Measurements from ENCODE around the gene TSPO. TPM values are rescaled to one million over a fixed set of nuclear protein-coding genes. Genes with fewer than 3 reads are reported as not detected.

The TSPO gene
- polyA plus RNA-seq, 1 experiment, result 313 TPM

- no peak for DNase-seq (ENCODE audit: low read depth)
- H3K27me3 ChIP-seq (ENCODE audit: control insufficient read depth, insufficient read depth, low read length), result no peaks in the 10 kb centered on the region
These were observed 22.8 kb downstream of the TSPO start for GRCh38 chr22:43173976-43174720.

GRCh38 chr22:43174941-43175531, 23.7 kb downstream of the TSPO start:
- Histone ChIP-seq H3K27me3 (ENCODE audit: control insufficient read depth, insufficient read depth, low read length) (no peaks in the 10 kb centered on the region), H3K36me3 (ENCODE audit: control insufficient read depth, insufficient read depth, low read length) (peaks cover 29% of the 10 kb centered on the region), H3K4me3 (ENCODE audit: low read depth, low read length) (no peak overlapping the region)
- ChIA-PET POLR2A (no interaction called here), CTCF (no interaction called here)
- TF ChIP-seq, protein P1, sequence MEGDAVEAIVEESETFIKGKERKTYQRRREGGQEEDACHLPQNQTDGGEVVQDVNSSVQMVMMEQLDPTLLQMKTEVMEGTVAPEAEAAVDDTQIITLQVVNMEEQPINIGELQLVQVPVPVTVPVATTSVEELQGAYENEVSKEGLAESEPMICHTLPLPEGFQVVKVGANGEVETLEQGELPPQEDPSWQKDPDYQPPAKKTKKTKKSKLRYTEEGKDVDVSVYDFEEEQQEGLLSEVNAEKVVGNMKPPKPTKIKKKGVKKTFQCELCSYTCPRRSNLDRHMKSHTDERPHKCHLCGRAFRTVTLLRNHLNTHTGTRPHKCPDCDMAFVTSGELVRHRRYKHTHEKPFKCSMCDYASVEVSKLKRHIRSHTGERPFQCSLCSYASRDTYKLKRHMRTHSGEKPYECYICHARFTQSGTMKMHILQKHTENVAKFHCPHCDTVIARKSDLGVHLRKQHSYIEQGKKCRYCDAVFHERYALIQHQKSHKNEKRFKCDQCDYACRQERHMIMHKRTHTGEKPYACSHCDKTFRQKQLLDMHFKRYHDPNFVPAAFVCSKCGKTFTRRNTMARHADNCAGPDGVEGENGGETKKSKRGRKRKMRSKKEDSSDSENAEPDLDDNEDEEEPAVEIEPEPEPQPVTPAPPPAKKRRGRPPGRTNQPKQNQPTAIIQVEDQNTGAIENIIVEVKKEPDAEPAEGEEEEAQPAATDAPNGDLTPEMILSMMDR (IDR thresholded peaks at IDR 0.05; ENCODE audit: insufficient read depth, low read depth, low read length), result no peak
- no peak for DNase-seq (ENCODE audit: low read depth)

More at GRCh38 chr22:43173976-43174720, 22.8 kb downstream of the TSPO start:
- ChIA-PET POLR2A (no interaction called here), CTCF (interaction anchor here (1.1 kb wide), 1 partner anchor 8 kb away, joined by 3 read pairs; no protein-coding TSS in a partner anchor)
- TF ChIP-seq, protein P1 (IDR thresholded peaks at IDR 0.05; ENCODE audit: insufficient read depth, low read depth, low read length), result no peak
- Histone ChIP-seq H3K4me3 (ENCODE audit: low read depth, low read length) (no peak overlapping the region), H3K36me3 (ENCODE audit: control insufficient read depth, insufficient read depth, low read length) (peaks cover 29% of the 10 kb centered on the region)

GRCh38 chr22:43176090-43176489, 24.7 kb downstream of the TSPO start:
- H3K36me3 ChIP-seq (ENCODE audit: control insufficient read depth, insufficient read depth, low read length), result peaks cover 28% of the 10 kb centered on the region
- no peak for DNase-seq (ENCODE audit: low read depth)
- ChIA-PET POLR2A (no interaction called here), CTCF (no interaction called here)
- no peaks in the 10 kb centered on the region for H3K27me3 ChIP-seq (ENCODE audit: control insufficient read depth, insufficient read depth, low read length)
- no peak overlapping the region for H3K4me3 ChIP-seq (ENCODE audit: low read depth, low read length)
- TF ChIP-seq, protein P1 (IDR thresholded peaks at IDR 0.05; ENCODE audit: insufficient read depth, low read depth, low read length), result no peak

- POLR2A ChIA-PET, result no interaction called here
- H3K4me3 ChIP-seq (ENCODE audit: low read depth, low read length), result no peak overlapping the region
- CTCF ChIA-PET, result no interaction called here
- TF ChIP-seq, protein P1 (IDR thresholded peaks at IDR 0.05; ENCODE audit: insufficient read depth, low read depth, low read length), result no peak
- no peaks in the 10 kb centered on the region for H3K27me3 ChIP-seq (ENCODE audit: control insufficient read depth, insufficient read depth, low read length)
- H3K36me3 ChIP-seq (ENCODE audit: control insufficient read depth, insufficient read depth, low read length), result peaks cover 27% of the 10 kb centered on the region
- no peak for DNase-seq (ENCODE audit: low read depth)
These were observed 26.1 kb downstream of the TSPO start for GRCh38 chr22:43177479-43177878.

- TF ChIP-seq, protein P1 (IDR thresholded peaks at IDR 0.05; ENCODE audit: insufficient read depth, low read depth, low read length), result no peak
These were observed 28.0 kb downstream of the TSPO start for GRCh38 chr22:43179146-43179910.

More at GRCh38 chr22:43179146-43179910, 28.0 kb downstream of the TSPO start:
- H3K36me3 ChIP-seq (ENCODE audit: control insufficient read depth, insufficient read depth, low read length), result peaks cover 18% of the 10 kb centered on the region
- H3K4me3 ChIP-seq (ENCODE audit: low read depth, low read length), result no peak overlapping the region
- no peaks in the 10 kb centered on the region for H3K27me3 ChIP-seq (ENCODE audit: control insufficient read depth, insufficient read depth, low read length)
- POLR2A ChIA-PET, result no interaction called here
- CTCF ChIA-PET, result no interaction called here
- DNase-seq (ENCODE audit: low read depth), result no peak

All from BJ (cell line).